Stimulated activated CD8-positive, alpha-beta memory T cell treated with anti-CD3 and anti-CD28 coated beads, Interleukin-15, amount 100 ng/mL, for 24 hours (primary cell): ENCODE results near the gene CHP1.
A peak's percentile ranks its signal among the peaks of the same experiment; 100 is the strongest.
"Not testable (repeated sequence)": the region's sequence is repeated elsewhere in the genome, so short reads cannot be mapped to it uniquely, and the experiment has no call there.

Experiments
- DNase-seq: peaks from one replicate; pipeline ENCODE4 v3.0.0-alpha.2; 2020; ENCODE audit warnings: low read depth

The CHP1 gene

GRCh38 chr15:41230650-41231421, at the start of gene CHP1, which contains the start of gene EXD1:
TSS of gene CHP1 (plus strand) at chr15:41231268. CDS start at chr15:41231383, 115 bp downstream.
TSS of gene EXD1 (minus strand) at chr15:41230757. CDS start at chr15:41226575, 4,182 bp downstream.
- peak; percentile 87 for DNase-seq

- DNase-seq = no peak
These were observed 48.8 kb upstream of the CHP1 start for GRCh38 chr15:41182266-41182665.

GRCh38 chr15:41183581-41183980, 47.5 kb upstream of the CHP1 start:
- DNase-seq = no peak

GRCh38 chr15:41194444-41194843, 36.6 kb upstream of the CHP1 start:
- no peak for DNase-seq

- no peak for DNase-seq
These were observed 31.6 kb upstream of the CHP1 start for GRCh38 chr15:41199470-41199869.

GRCh38 chr15:41203395-41203794, 27.7 kb upstream of the CHP1 start:
- DNase-seq = no peak

- no peak for DNase-seq
These were observed 25.8 kb upstream of the CHP1 start for GRCh38 chr15:41205315-41205714.

- DNase-seq = no peak
These were observed 23.2 kb upstream of the CHP1 start for GRCh38 chr15:41207687-41208448.

- no peak for DNase-seq
These were observed 15.4 kb upstream of the CHP1 start for GRCh38 chr15:41215708-41216107.

GRCh38 chr15:41218851-41219250, 12.2 kb upstream of the CHP1 start:
- no peak for DNase-seq

GRCh38 chr15:41219381-41219780, 11.7 kb upstream of the CHP1 start:
- DNase-seq = no peak

GRCh38 chr15:41230345-41230649, 771 bp upstream of the CHP1 start:
- DNase-seq = no peak

GRCh38 chr15:41231422-41232226, 556 bp downstream of the CHP1 start:
- DNase-seq = no peak

GRCh38 chr15:41233367-41233771, 2.3 kb downstream of the CHP1 start:
- DNase-seq = no peak

- DNase-seq = not testable (repeated sequence)
These were observed 4.2 kb downstream of the CHP1 start for GRCh38 chr15:41235228-41235627.

GRCh38 chr15:41235929-41236328, 4.9 kb downstream of the CHP1 start:
- DNase-seq = no peak

GRCh38 chr15:41238100-41238499, 7.0 kb downstream of the CHP1 start:
- DNase-seq = no peak

GRCh38 chr15:41241221-41241964, 10.3 kb downstream of the CHP1 start:
- no peak for DNase-seq

GRCh38 chr15:41250745-41251144, 19.7 kb downstream of the CHP1 start:
- not testable (repeated sequence) for DNase-seq

GRCh38 chr15:41251411-41251810, 20.3 kb downstream of the CHP1 start:
- no peak for DNase-seq

GRCh38 chr15:41254560-41254959, 23.5 kb downstream of the CHP1 start:
- no peak for DNase-seq

- DNase-seq = no peak
These were observed 25.0 kb downstream of the CHP1 start for GRCh38 chr15:41256103-41256502.
